DOHH2 (cell line): Measurements from ENCODE around the gene TFCP2L1.
"Not testable (repeated sequence)": the region's sequence is repeated elsewhere in the genome, so short reads cannot be mapped to it uniquely, and the experiment has no call there.

Experiments
- H3F3A ChIP-seq: fragments of 200-600 bp; sonication (generic), shearing (Covaris generic); 2 replicates; pipeline ENCODE4 v1.6.0; 2016; ENCODE audit warnings: antibody characterized with exemption, mild to moderate bottlenecking; ENCODE audit not compliant: control insufficient read depth, insufficient read depth
- H3K27ac ChIP-seq: fragments of 200-600 bp; sonication (generic); 2 replicates; pipeline ENCODE4 v1.5.1; 2014; ENCODE audit warnings: low read depth, mild to moderate bottlenecking, low read length, moderate library complexity
- H3K27me3 ChIP-seq: fragments of 200-600 bp; sonication (generic); 2 replicates; pipeline ENCODE4 v1.6.1; 2014; ENCODE audit warnings: mild to moderate bottlenecking, low read length, mixed read lengths; ENCODE audit not compliant: control insufficient read depth
- H3K36me3 ChIP-seq: fragments of 200-600 bp; sonication (generic); 2 replicates; pipeline ENCODE4 v1.6.1; 2014; ENCODE audit warnings: mild to moderate bottlenecking, low read length, moderate library complexity, mixed read lengths; ENCODE audit not compliant: control insufficient read depth
- H3K4me1 ChIP-seq: fragments of 200-600 bp; sonication (generic); 2 replicates; pipeline ENCODE4 v1.6.1; 2014; ENCODE audit warnings: mild to moderate bottlenecking, low read length, mixed read lengths; ENCODE audit not compliant: control insufficient read depth
- H3K4me2 ChIP-seq: fragments of 200-600 bp; sonication (generic); 2 replicates; pipeline ENCODE4 v1.6.0; 2014; ENCODE audit warnings: mild to moderate bottlenecking, low read length, moderate library complexity
- H3K4me3 ChIP-seq: fragments of 200-600 bp; sonication (generic); 2 replicates; pipeline ENCODE4 v1.5.1; 2014; ENCODE audit warnings: mild to moderate bottlenecking, low read length, mixed read lengths
- H3K79me2 ChIP-seq: fragments of 200-600 bp; sonication (generic); 2 replicates; pipeline ENCODE4 v1.6.1; 2014; ENCODE audit warnings: mild to moderate bottlenecking, low read length, mixed read lengths; ENCODE audit not compliant: control insufficient read depth
- H3K9me2 ChIP-seq: fragments of 200-600 bp; sonication (generic); replicated peaks from 2 replicates; pipeline ENCODE4 v1.6.1; 2014; ENCODE audit warnings: mild to moderate bottlenecking, low read length, mixed read lengths; ENCODE audit not compliant: control insufficient read depth
- H3K9me3 ChIP-seq: fragments of 200-600 bp; sonication (generic); 2 replicates; pipeline ENCODE4 v1.6.1; 2014; ENCODE audit warnings: antibody characterized with exemption, low read length, mixed read lengths; ENCODE audit not compliant: control insufficient read depth, insufficient read depth
- H4K20me1 ChIP-seq: fragments of 200-600 bp; sonication (generic); 2 replicates; pipeline ENCODE4 v1.6.0; 2014; ENCODE audit warnings: low read depth, mild to moderate bottlenecking, antibody characterized with exemption, low read length, moderate library complexity; ENCODE audit not compliant: control insufficient read depth, insufficient read depth
- CTCF ChIP-seq: fragments of 200-600 bp; sonication (generic); IDR thresholded peaks from one replicate; pipeline ENCODE4 v1.5.1; 2014; ENCODE audit warnings: antibody characterized with exemption, mild to moderate bottlenecking, low read depth, low read length; ENCODE audit not compliant: poor library complexity, severe bottlenecking
- EZH2phosphoT487 ChIP-seq: fragments of 200-600 bp; sonication (generic); IDR thresholded peaks from 2 replicates; pipeline ENCODE4 v1.6.1; 2017; ENCODE audit warnings: borderline replicate concordance, mild to moderate bottlenecking, antibody characterized with exemption, low read length, moderate library complexity, mixed read lengths

Gene TFCP2L1

GRCh38 chr2:121324601-121325000, 39.6 kb upstream of the TFCP2L1 start:
- H3K79me2 ChIP-seq, result no peaks in the 10 kb centered on the region
- TF ChIP-seq EZH2phosphoT487 (no peak), CTCF (no peak)
- H3K36me3 ChIP-seq, result no peaks in the 10 kb centered on the region
- no peaks in the 10 kb centered on the region for H3F3A ChIP-seq
- H4K20me1 ChIP-seq, result no peaks in the 10 kb centered on the region
- no peak overlapping the region for H3K27ac ChIP-seq
- no peaks in the 10 kb centered on the region for H3K9me3 ChIP-seq
- no peaks in the 10 kb centered on the region for H3K9me2 ChIP-seq
- H3K4me3 ChIP-seq, result no peak overlapping the region
- H3K4me1 ChIP-seq, result no peaks in the 10 kb centered on the region
- no peak overlapping the region for H3K4me2 ChIP-seq
- no peaks in the 10 kb centered on the region; the same call in 1 of the 2 replicates for H3K27me3 ChIP-seq

GRCh38 chr2:121321476-121321875, 36.5 kb upstream of the TFCP2L1 start:
- no peaks in the 10 kb centered on the region for H3F3A ChIP-seq
- TF ChIP-seq EZH2phosphoT487 (no peak), CTCF (no peak)
- no peaks in the 10 kb centered on the region for H3K36me3 ChIP-seq
- no peak overlapping the region for H3K4me3 ChIP-seq
- no peaks in the 10 kb centered on the region for H4K20me1 ChIP-seq
- no peak overlapping the region for H3K4me2 ChIP-seq
- H3K27ac ChIP-seq, result no peak overlapping the region
- no peaks in the 10 kb centered on the region for H3K9me3 ChIP-seq
- no peaks in the 10 kb centered on the region for H3K79me2 ChIP-seq
- no peaks in the 10 kb centered on the region for H3K9me2 ChIP-seq
- H3K27me3 ChIP-seq, result no peaks in the 10 kb centered on the region
- no peaks in the 10 kb centered on the region for H3K4me1 ChIP-seq

GRCh38 chr2:121319941-121320340, 34.9 kb upstream of the TFCP2L1 start:
- Histone ChIP-seq H4K20me1 (no peaks in the 10 kb centered on the region), H3K9me3 (no peaks in the 10 kb centered on the region), H3K4me1 (no peaks in the 10 kb centered on the region), H3K79me2 (no peaks in the 10 kb centered on the region), H3K36me3 (no peaks in the 10 kb centered on the region), H3K27ac (no peak overlapping the region), H3K27me3 (no peaks in the 10 kb centered on the region), H3K4me2 (no peak overlapping the region), H3K4me3 (no peak overlapping the region), H3F3A (no peaks in the 10 kb centered on the region), H3K9me2 (no peaks in the 10 kb centered on the region)
- TF ChIP-seq EZH2phosphoT487 (no peak), CTCF (no peak)

- H3K4me2 ChIP-seq, result no peak overlapping the region
- H3K79me2 ChIP-seq, result no peaks in the 10 kb centered on the region
- H3K27ac ChIP-seq, result no peak overlapping the region
- no peaks in the 10 kb centered on the region for H3F3A ChIP-seq
- no peaks in the 10 kb centered on the region for H3K9me3 ChIP-seq
- no peaks in the 10 kb centered on the region for H3K4me1 ChIP-seq
- H3K36me3 ChIP-seq, result no peaks in the 10 kb centered on the region
- no peaks in the 10 kb centered on the region for H4K20me1 ChIP-seq
- no peaks in the 10 kb centered on the region for H3K27me3 ChIP-seq
- TF ChIP-seq EZH2phosphoT487 (no peak), CTCF (no peak)
- no peak overlapping the region for H3K4me3 ChIP-seq
- H3K9me2 ChIP-seq, result no peaks in the 10 kb centered on the region
These were observed 32.0 kb upstream of the TFCP2L1 start for GRCh38 chr2:121316986-121317385.

- H3K27ac ChIP-seq, H3K4me1 ChIP-seq, H3K36me3 ChIP-seq, H3K9me2 ChIP-seq, H3F3A ChIP-seq, H3K4me3 ChIP-seq, H3K79me2 ChIP-seq, H4K20me1 ChIP-seq, H3K9me3 ChIP-seq, H3K4me2 ChIP-seq, H3K27me3 ChIP-seq: not testable (repeated sequence)
These were observed 28.7 kb upstream of the TFCP2L1 start for GRCh38 chr2:121313701-121314100.
